NCI-H748 (cell line): ENCODE measurements around the gene HDAC8.
"Not testable (repeated sequence)": the region's sequence is repeated elsewhere in the genome, so short reads cannot be mapped to it uniquely, and the experiment has no call there.

Source experiments
- DNase-seq: peaks from one replicate; lab custom pipeline; 2025; ENCODE audit not compliant: unreplicated experiment; lab: John Stamatoyannopoulos, UW

Gene HDAC8

GRCh38 chrX:72572248-72573157 lies at the start of gene HDAC8:
Gene HDAC8 (minus strand): TSS chrX:72572843. CDS start chrX:72572761, 82 bp downstream.
- DNase-seq: peak; percentile 83

DNA sequence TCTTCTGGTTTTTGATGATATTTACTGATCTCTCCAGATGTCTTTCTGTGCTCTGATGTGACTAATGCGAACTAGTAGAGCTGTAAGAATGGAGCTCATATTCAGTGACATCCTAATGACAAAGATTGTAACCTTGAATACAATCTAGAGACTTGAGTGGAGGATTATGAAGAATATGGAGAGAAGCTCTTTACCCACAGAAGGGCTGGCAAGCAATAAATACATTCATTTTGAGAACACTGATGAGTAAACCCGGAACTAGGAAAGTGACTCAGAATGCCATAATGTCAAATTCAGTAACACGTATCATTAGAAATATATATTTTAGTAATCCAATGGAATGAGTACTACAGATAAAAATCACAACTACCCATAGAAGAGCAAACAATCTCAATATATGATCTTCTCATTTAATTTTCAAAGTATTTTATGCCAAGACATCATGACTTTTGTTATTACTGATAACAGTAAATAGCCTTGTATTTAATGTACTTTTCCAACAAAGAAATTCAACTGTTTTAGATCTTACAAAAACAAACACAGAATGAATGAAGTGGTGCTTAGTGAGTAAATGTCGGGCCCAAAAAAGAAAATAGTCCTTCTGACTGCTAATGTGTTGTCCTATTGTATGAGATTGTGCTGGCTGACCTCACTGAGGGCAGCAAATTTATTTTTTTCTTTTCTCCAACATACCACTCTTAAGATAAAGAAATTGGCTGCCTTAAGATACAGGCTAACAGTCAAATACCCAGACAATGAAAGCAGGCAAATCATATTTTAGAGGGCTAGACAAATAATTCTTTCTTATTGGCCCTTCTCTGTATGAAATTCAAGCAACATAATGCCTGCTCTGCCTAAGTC lies 49.2 kb upstream of the HDAC8 start:
- DNase-seq: no peak

DNA sequence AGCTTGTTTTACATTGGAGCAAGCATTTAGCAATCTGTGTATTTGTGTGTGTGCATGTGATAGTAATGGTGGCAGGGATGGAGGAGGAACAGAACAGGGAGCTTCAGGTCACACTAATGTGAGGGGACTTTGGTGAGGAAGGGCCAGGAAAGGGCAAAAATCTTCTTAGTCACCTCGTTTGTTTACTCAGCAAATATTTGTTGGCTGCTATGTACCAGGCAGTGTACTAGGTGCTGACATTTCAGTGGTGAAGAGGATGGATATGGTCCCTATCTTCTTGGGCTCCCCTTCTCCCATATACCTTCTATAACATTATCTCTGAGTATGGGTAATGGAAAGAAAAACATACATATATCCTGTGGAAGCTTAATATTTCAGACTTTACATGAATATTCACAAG lies 48.5 kb upstream of the HDAC8 start:
- DNase-seq: no peak

DNA sequence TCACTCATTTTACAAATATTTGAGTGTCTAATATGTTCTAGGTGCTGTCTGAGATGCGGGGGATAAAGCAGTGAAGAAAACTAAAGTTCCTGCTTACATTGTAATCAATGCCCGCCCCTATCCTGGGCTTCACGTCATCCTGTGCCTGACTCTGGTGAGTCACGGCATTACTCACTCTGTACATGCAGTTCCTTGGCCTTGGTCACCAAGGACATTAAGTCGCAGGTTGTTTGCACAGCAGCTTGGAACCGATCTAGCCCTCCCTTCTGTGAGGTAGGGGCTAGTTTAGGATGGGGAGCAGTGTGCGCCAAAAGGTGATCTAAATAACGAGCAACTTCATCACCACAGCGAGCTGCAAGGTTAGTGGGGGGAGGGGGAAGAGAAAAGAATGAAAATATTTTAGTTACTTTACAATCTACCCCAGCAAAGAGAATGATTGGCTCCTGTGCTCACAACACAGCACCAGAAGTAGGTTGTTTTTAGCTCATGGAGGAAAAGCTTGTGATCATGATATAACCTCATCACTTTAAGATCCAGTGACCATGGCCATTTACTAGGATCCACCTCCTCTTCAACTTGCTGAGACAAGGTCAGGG lies 48.0 kb upstream of the HDAC8 start:
- DNase-seq: no peak

DNA sequence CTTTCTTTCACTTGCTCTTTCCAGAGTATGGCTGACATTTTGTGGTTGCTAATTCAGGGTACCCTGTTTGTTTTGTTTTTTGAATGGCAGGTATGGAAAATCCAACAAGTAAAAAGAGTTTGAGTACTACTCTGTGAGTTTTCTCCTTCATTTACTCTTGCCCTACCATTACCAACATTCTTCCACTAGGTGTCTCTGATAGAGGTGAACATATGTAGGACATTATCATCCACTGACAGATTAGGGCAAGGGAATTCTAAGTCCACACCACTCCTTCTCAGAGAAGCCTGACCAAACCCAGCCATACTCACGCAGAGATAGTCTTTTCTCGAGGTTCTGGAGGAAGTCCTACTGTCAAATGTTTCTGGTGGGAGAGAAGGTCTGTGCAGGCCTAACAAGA lies 36.7 kb upstream of the HDAC8 start:
- no peak for DNase-seq

DNA sequence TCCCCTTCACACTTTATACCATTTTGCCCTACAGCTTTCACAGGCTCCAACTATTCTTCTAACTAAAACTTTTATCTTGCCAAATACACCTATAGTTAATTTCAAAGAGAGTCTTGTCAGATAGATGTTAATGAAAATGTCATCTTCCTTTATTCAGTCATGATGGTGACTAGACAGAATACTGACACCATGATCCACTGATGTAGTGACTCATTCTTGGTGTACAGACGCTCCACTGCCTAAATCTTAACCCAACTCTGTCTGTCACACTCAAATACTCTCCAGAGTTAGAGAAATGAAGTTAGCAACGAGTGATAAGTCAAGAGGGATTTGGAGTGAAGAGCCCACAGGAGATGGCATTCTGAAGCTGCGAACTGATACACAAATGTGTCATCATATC lies 32.1 kb upstream of the HDAC8 start:
- no peak for DNase-seq

GRCh38 chrX:72604112-72604511 lies 31.5 kb upstream of the HDAC8 start:
- DNase-seq: no peak

- not testable (repeated sequence) for DNase-seq
Observed at GRCh38 chrX:72591038-72591437, 18.4 kb upstream of the HDAC8 start.

GRCh38 chrX:72584163-72584562 lies 11.5 kb upstream of the HDAC8 start:
- no peak for DNase-seq

DNA sequence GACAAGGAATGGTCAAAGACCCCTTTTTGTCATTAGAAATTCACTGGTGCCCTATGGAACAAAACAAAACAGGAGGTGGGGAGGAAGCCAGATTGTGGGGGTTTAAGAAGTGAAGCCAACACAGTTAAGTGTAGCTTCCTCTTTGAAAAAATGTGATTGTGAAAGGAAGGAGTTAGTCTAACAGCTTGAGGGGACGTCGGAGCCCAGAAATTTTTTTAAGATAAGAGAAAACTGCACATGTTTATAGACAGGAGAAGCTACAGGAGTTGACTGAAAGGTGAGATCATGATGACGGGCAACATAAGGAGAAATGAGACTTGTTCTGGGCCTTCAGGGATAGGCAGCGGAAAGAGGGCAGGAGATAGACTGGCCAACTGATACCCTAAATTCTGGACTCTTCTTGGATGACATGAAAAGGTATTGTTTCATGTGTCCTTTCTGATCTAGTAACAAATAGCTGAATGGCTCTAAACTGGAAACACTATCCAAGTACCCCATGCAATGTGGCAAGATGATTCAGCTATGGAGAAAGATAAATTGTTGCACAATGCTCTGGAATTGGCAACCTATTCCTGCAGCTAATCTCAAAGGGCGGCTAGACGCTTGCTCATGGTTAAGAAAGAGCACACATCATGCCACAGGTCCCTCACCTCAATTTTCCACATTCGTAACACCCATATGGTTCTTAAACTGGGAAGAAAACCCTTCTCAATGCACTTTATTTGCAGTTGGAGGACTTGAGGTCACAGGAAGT lies 3.7 kb upstream of the HDAC8 start:
- no peak for DNase-seq

DNA sequence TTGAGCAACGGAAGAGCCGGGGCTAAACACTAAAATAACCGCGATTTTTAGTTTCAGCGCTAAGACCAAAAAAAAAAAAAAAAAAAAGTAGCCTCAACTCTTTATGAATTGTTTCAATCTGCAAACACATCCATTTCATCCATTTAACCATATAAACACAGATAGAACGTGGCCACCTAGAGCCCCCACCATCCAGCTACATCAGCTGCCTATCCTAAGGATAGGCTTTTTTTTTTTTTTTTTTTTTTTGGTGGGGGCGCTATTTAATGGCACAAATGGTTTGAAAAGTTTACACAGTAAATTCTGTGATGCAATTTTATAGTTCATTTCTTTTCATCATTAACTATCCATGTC lies 492 bp upstream of the HDAC8 start:
- no peak for DNase-seq

GRCh38 chrX:72569786-72570185 lies 2.9 kb downstream of the HDAC8 start:
- no peak for DNase-seq

DNA sequence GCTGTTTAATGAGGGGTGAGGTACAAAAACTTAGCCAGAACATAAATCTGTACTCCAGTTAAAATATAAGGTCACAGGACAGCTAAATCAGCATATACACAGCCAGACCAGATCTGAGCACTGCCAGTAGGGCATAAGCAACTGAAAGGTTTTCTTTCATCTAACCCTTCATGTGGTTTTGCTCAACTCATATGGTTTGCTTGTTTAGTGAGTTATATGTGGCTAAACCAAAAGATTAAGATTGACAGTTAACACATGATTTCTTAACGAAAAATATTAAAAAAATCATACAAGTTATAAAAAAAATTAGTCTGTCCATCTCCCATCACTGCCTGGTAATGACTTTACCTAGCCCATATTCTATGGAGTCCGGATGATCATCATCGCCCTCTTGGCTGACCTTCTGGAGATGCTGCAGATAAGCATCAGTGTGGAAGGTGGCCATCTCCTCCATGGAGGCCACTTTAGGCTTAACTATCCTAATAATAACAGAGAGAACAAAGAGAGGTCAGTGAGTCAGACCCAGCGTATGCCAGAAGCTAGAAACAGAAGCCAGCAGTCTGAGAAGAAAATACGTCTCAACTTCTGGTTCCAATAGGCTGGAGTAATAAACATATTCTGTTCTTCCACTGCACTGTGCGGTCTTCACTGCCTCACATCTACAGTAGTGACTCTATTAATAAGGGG lies 4.1 kb downstream of the HDAC8 start:
- DNase-seq: no peak

- DNase-seq: no peak
Observed at GRCh38 chrX:72566448-72566847, 6.2 kb downstream of the HDAC8 start.

DNA sequence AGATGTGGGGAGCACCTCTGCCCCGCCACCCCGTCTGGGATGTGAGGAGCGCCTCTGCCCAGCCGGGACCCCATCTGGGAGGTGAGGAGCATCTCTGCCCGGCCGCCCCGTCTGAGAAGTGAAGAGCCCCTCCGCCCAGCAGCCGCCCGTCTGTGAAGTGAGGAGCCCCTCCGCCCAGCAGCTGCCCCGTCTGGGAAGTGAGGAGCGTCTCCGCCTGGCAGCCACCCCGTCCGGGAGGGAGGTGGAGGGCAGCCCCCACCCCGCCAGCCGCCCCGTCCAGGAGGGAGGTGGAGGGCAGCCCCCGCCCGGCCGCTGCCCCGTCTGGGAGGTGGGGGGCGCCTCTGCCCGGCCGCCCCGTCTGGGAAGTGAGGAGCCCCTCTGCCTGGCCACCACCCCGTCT lies 13.0 kb downstream of the HDAC8 start:
- DNase-seq: not testable (repeated sequence)

- peak; percentile 82 for DNase-seq
Observed at GRCh38 chrX:72554448-72555140, 18.0 kb downstream of the HDAC8 start.

- DNase-seq: not testable (repeated sequence)
Observed at GRCh38 chrX:72552443-72552842, 20.2 kb downstream of the HDAC8 start.

GRCh38 chrX:72545990-72546389 lies 26.7 kb downstream of the HDAC8 start:
- DNase-seq: peak; percentile 1

DNA sequence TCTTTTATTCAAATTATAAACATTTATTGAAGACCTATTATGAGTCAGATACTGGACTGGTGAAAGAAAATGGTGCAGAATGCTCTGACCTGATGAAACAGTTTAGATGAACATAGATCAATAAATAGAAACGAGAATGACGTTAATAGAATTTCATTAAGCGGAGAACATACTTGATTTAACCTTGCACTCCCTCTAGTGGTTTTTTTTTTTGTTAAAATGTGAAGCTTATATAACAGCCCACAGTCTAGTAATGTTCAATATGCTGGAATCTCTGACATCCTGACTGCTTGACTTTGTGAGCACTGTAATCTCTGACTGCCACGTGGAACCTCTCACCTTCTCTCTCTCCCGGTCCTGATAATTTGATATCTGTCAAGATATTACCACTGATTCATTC lies 32.3 kb downstream of the HDAC8 start:
- DNase-seq: peak; percentile 38

DNA sequence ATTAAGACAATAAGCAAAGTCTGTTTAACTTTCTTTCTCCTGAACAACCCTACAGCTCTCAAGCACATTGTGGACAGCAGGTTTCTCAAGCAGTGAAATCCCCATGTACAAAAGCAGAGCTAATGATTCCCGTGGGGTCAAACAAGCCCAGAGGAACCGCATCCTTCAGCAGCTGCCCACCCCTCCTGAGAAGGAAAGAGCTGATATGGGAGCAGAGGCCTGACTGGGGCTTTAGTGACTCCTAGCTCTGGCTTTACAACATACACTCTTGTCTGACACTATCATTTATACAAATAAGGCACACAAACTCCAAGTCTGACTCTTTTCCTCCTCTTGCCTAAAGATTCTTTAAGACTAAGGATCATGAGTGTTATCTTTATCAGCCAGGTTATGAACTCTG lies 32.8 kb downstream of the HDAC8 start:
- DNase-seq: no peak
